H9 (cell line): ENCODE results near the gene MID1. TPM values are rescaled to one million over a fixed set of nuclear protein-coding genes. Genes with fewer than 3 reads are reported as not detected.

Experiments
- DNase-seq: peaks from one replicate; pipeline ENCODE4 v3.0.0-alpha.2; 2017
- H2AFZ ChIP-seq: one replicate; pipeline ENCODE4 v1.6.1; 2013; ENCODE audit warnings: mild to moderate bottlenecking, low read length, control low read depth, moderate library complexity
- H2AK5ac ChIP-seq: 2 replicates; pipeline ENCODE4 v1.6.1; 2013; ENCODE audit warnings: low read length, control low read depth, mixed read lengths; ENCODE audit not compliant: insufficient read length
- H2BK120ac ChIP-seq: one replicate; pipeline ENCODE4 v1.6.1; 2013; ENCODE audit warnings: low read depth, mild to moderate bottlenecking, low read length, control low read depth, inconsistent platforms; ENCODE audit not compliant: poor library complexity, severe bottlenecking
- H2BK12ac ChIP-seq: 2 replicates; pipeline ENCODE4 v1.6.1; 2013; ENCODE audit warnings: low read length, control low read depth, mixed read lengths, low read depth; ENCODE audit not compliant: insufficient read length
- H2BK15ac ChIP-seq: 2 replicates; pipeline ENCODE4 v1.6.1; 2013; ENCODE audit warnings: low read depth, low read length, control low read depth
- H2BK20ac ChIP-seq: one replicate; pipeline ENCODE4 v1.6.1; 2013; ENCODE audit warnings: low read depth, mild to moderate bottlenecking, low read length, control low read depth, inconsistent platforms; ENCODE audit not compliant: poor library complexity, severe bottlenecking
- H2BK5ac ChIP-seq: 2 replicates; pipeline ENCODE4 v1.6.1; 2013; ENCODE audit warnings: low read length, control low read depth, mixed read lengths; ENCODE audit not compliant: insufficient read length
- H3K14ac ChIP-seq: 2 replicates; pipeline ENCODE4 v1.6.1; 2013; ENCODE audit warnings: low read length, control low read depth; ENCODE audit not compliant: insufficient read depth
- H3K18ac ChIP-seq: 2 replicates; pipeline ENCODE4 v1.6.1; 2013; ENCODE audit warnings: low read depth, mild to moderate bottlenecking, mixed read lengths, low read length, control low read depth; ENCODE audit not compliant: insufficient read length
- H3K23ac ChIP-seq: 2 replicates; pipeline ENCODE4 v1.6.1; 2013; ENCODE audit warnings: low read length, control low read depth, mixed read lengths, low read depth; ENCODE audit not compliant: insufficient read length
- H3K23me2 ChIP-seq: 2 replicates; pipeline ENCODE4 v1.6.1; 2013; ENCODE audit warnings: low read depth, mild to moderate bottlenecking, mixed read lengths, low read length, control low read depth; ENCODE audit not compliant: insufficient read length, poor library complexity, severe bottlenecking
- H3K27ac ChIP-seq: 2 replicates; pipeline ENCODE4 v1.5.1; 2013; ENCODE audit warnings: low read length, control low read depth, mixed read lengths, low read depth; ENCODE audit not compliant: insufficient read length
- H3K27me3 ChIP-seq: 2 replicates; pipeline ENCODE4 v1.6.1; 2013; ENCODE audit warnings: low read length, control low read depth, inconsistent platforms; ENCODE audit not compliant: insufficient read depth
- H3K4ac ChIP-seq: 2 replicates; pipeline ENCODE4 v1.6.1; 2013; ENCODE audit warnings: low read depth, mild to moderate bottlenecking, control low read depth, inconsistent platforms, low read length, moderate library complexity
- H3K4me1 ChIP-seq: 2 replicates; pipeline ENCODE4 v1.6.1; 2013; ENCODE audit warnings: low read length, control low read depth, inconsistent platforms; ENCODE audit not compliant: insufficient read depth
- H3K4me2 ChIP-seq: 2 replicates; pipeline ENCODE4 v1.6.1; 2013; ENCODE audit warnings: low read length, control low read depth, mixed read lengths; ENCODE audit not compliant: insufficient read length, insufficient read depth
- H3K56ac ChIP-seq: 2 replicates; pipeline ENCODE4 v1.6.1; 2013; ENCODE audit warnings: low read depth, mild to moderate bottlenecking, mixed read lengths, low read length, control low read depth; ENCODE audit not compliant: insufficient read length
- H3K79me1 ChIP-seq: 2 replicates; pipeline ENCODE4 v1.6.1; 2013; ENCODE audit warnings: low read depth, mild to moderate bottlenecking, moderate library complexity, low read length, control low read depth, inconsistent platforms; ENCODE audit not compliant: insufficient read depth, poor library complexity, severe bottlenecking
- H3K79me2 ChIP-seq: 2 replicates; pipeline ENCODE4 v1.6.1; 2013; ENCODE audit warnings: low read length, control low read depth, inconsistent platforms; ENCODE audit not compliant: insufficient read depth
- H3K9ac ChIP-seq: 2 replicates; pipeline ENCODE4 v1.6.1; 2013; ENCODE audit warnings: low read length, control low read depth, mixed read lengths; ENCODE audit not compliant: insufficient read length; ENCODE audit errors: extremely low read depth
- H3K9me3 ChIP-seq: one replicate; pipeline ENCODE4 v1.6.1; 2013; ENCODE audit warnings: low read depth, low read length, inconsistent platforms; ENCODE audit not compliant: control insufficient read depth
- H3T11ph ChIP-seq: one replicate; pipeline ENCODE4 v1.6.1; 2013; ENCODE audit warnings: mild to moderate bottlenecking, low read length, control low read depth, inconsistent platforms
- H4K20me1 ChIP-seq: one replicate; pipeline ENCODE4 v1.6.1; 2013; ENCODE audit not compliant: control insufficient read depth, insufficient read length, insufficient read depth
- H4K5ac ChIP-seq: 2 replicates; pipeline ENCODE4 v1.6.1; 2013; ENCODE audit warnings: low read depth, mild to moderate bottlenecking, mixed read lengths, low read length, control low read depth; ENCODE audit not compliant: insufficient read length
- H4K8ac ChIP-seq: replicated peaks from 2 replicates; pipeline ENCODE4 v1.6.1; 2013; ENCODE audit warnings: low read length, control low read depth, mixed read lengths, low read depth; ENCODE audit not compliant: insufficient read length
- H4K91ac ChIP-seq: 2 replicates; pipeline ENCODE4 v1.6.1; 2013; ENCODE audit warnings: low read depth, mild to moderate bottlenecking, moderate library complexity, mixed read lengths, low read length, control low read depth; ENCODE audit not compliant: insufficient read length
- H3K27ac Mint-ChIP-seq, 3 experiments: 2 replicates in 2 of 3; 3 replicates in 1 of 3; pipeline ENCODE4 v1.8.0; 2020 to 2021; ENCODE audit warnings: mixed read lengths in 3 of 3, mild to moderate bottlenecking in 1 of 3, moderate library complexity in 1 of 3
- H3K27me3 Mint-ChIP-seq: 2 replicates; pipeline ENCODE4 v1.8.0; 2021; ENCODE audit warnings: low read depth, mild to moderate bottlenecking, moderate library complexity, mixed read lengths
- H3K36me3 Mint-ChIP-seq, 3 experiments: 2 replicates in 2 of 3; 3 replicates in 1 of 3; pipeline ENCODE4 v1.8.0; 2020 to 2021; ENCODE audit warnings: low read depth in 3 of 3, mixed read lengths in 3 of 3; ENCODE audit not compliant: insufficient read depth in 1 of 3
- H3K4me1 Mint-ChIP-seq, 2 experiments: 2 replicates each; pipeline ENCODE4 v1.8.0; 2020; ENCODE audit warnings: mixed read lengths in 2 of 2
- H3K4me3 Mint-ChIP-seq, 2 experiments: 2 replicates in 1 of 2; 3 replicates in 1 of 2; pipeline ENCODE4 v1.8.0; 2020 to 2021; ENCODE audit warnings: mild to moderate bottlenecking in 2 of 2, mixed read lengths in 2 of 2, moderate library complexity in 1 of 2
- H3K9me3 Mint-ChIP-seq, 2 experiments: 2 replicates in 1 of 2; 3 replicates in 1 of 2; pipeline ENCODE4 v1.8.0; 2020; ENCODE audit warnings: mild to moderate bottlenecking in 2 of 2, mixed read lengths in 2 of 2, moderate library complexity in 1 of 2
- CTCF ChIP-seq: fragments of 200-600 bp; sonication (generic); conservative IDR thresholded peaks from 3 replicates; pipeline ENCODE4 v1.8.0; 2021; ENCODE audit warnings: antibody characterized with exemption, mild to moderate bottlenecking
- WGBS: extraction: QIAGEN DNeasy Blood & Tissue Kit; methylation state at CpG from one replicate; pipeline ENCODE4 v1.1.7; 2013; ENCODE audit warnings: missing lambda C conversion rate, low lambda C conversion rate, mixed read lengths; ENCODE audit not compliant: insufficient read length; ENCODE audit errors: extremely low coverage; 5-methylcytosine and 5-hydroxymethylcytosine counted together
- total RNA-seq: library from RNA; stranded (reverse); gene quantifications from 2 replicates; pipeline ENCODE4 v1.2.1, GENCODE V29; 2021

Gene MID1
- total RNA-seq, 1 experiment from 2014 or later, result 32.9 TPM

- Histone ChIP-seq H4K20me1 (no peaks in the 10 kb centered on the region), H3K4me2 (peak overlapping the region; percentile 20), H2AFZ (no peak overlapping the region), H2BK12ac (no peak overlapping the region), H3K27me3 (no peaks in the 10 kb centered on the region), H3T11ph (no peak overlapping the region), H3K14ac (no peak overlapping the region), H3K56ac (no peak overlapping the region), H3K23ac (no peak overlapping the region), H4K5ac (no peak overlapping the region), H2BK120ac (no peak overlapping the region), H3K23me2 (peaks cover 8% of the 10 kb centered on the region), H2BK20ac (no peak overlapping the region), H3K4me1 (peaks cover 9% of the 10 kb centered on the region; the same call in 1 of the 2 replicates), H3K79me2 (peaks cover 40% of the 10 kb centered on the region; the same call in 1 of the 2 replicates), H2AK5ac (no peak overlapping the region), H3K9ac (no peak overlapping the region), H3K27ac (no peak overlapping the region), H3K4ac (no peak overlapping the region), H3K9me3 (peaks cover 4% of the 10 kb centered on the region), H4K8ac (no peak overlapping the region), H4K91ac (no peak overlapping the region), H3K79me1 (no peaks in the 10 kb centered on the region), H3K18ac (no peak overlapping the region), H2BK15ac (no peak overlapping the region), H2BK5ac (no peak overlapping the region)
- peak; percentile 74 for TF ChIP-seq CTCF
- H3K27me3 Mint-ChIP-seq, result peaks cover 2% of the 10 kb centered on the region; the same call in 1 of the 2 replicates
- H3K4me1 Mint-ChIP-seq, result peaks cover 62 to 71% of the 10 kb centered on the region in 2 experiments
- peak overlapping the region; percentile 38 to 91 (median 91); a peak in 6 of 7 replicates for H3K27ac Mint-ChIP-seq
- peaks cover 22 to 24% of the 10 kb centered on the region in 2 experiments for H3K9me3 Mint-ChIP-seq
- DNase-seq, result peak; percentile 51
- no CpG with 5 or more reads among the region's 14 CpGs for whole genome bisulfite sequencing
- H3K36me3 Mint-ChIP-seq, result peaks cover 0 to 9% (median 6%) of the 10 kb centered on the region in 3 experiments; a peak in 3 of 7 replicates
- peak overlapping the region; percentile 40 to 98; a peak in 4 of 5 replicates for H3K4me3 Mint-ChIP-seq
These were observed 4.2 kb downstream of the MID1 start for GRCh38 chrX:10615931-10616774.
